Raji (cell line): ENCODE measurements around the gene INO80B.

Source experiments
- POLR2A ChIP-seq: IDR thresholded peaks from 2 replicates; pipeline ENCODE4 v1.6.1; 2011; ENCODE audit warnings: low read depth, low read length, control low read depth; ENCODE audit not compliant: insufficient read depth

The INO80B gene

DNA sequence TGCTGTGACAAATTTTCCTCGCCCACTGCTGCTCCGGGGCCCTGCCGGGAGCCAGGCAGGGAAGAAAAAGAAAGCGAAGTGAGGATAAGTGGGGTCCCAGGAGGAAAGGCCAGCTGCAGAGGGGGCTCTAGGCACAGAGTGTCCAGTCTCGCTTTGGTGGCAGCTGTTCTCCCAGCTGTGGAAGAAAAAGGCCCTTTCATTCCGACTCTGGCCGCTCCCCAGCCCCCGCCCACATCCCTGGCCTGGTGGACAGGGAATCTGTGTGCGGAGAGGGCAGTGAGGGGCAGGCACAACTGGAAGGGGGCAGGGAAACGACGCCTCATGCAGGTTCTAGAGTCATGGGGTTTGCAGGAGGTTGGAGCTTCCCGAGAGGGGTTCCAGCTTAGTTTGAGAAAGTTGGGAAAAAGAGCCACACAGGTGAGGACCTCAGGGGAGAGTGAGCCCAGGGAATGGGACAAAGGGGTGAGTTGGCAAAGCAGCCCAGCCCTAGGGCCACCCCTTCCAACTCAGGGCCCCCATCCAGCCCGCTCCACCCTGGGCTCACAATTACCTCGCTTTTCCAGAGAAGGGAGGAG lies 15.0 kb upstream of the INO80B start:
- no peak for TF ChIP-seq POLR2A

DNA sequence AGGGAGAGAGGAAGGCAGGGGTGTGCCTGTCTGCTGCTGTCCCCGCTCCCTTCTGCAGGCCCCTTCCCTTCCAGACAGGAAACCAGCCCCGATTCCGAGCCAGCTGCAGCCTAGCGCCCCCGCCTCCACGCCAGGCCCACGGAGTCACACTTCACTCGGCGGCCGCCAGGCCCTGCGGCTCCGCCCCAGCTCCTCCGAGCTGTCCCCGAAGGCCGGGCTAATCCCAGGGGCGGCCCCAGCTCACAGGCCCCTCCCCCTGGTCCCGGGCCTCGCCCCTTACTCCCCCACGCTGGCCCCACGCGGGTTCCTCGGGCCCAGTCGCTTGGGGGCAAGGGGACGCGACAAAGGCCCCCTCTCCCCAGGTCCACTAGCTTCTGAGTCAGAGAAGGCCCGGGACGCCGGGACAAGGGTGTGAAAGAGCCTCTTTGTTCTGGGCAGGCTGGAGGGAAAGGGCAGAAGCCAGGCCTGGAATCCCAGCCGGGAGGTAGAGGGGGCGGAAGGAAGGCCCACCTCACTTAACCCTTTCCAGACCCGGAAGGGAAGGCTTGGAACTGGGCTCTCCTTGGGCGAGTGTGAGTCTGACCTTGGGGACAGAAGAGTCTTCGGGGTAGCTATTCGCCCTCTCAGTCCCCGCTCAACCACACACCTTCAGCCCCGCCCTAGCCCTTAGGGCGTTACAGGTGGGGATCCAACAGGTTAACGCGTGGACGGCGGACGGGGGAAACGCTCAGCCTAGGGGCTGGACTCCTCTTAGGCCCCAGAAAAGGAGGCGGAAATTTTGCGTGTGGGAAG lies 14.3 kb upstream of the INO80B start:
- TF ChIP-seq POLR2A: peak; percentile 40; the same call in 1 of the 2 replicates

- no peak for TF ChIP-seq POLR2A
Measured at GRCh38 chr2:74441170-74441689, 13.7 kb upstream of the INO80B start.

- TF ChIP-seq POLR2A: no peak
Measured at GRCh38 chr2:74441690-74442482, 13.0 kb upstream of the INO80B start, which contains the start of gene RTKN. TSS of gene RTKN (minus strand) at chr2:74441937. CDS start at chr2:74441816, 121 bp downstream.

DNA sequence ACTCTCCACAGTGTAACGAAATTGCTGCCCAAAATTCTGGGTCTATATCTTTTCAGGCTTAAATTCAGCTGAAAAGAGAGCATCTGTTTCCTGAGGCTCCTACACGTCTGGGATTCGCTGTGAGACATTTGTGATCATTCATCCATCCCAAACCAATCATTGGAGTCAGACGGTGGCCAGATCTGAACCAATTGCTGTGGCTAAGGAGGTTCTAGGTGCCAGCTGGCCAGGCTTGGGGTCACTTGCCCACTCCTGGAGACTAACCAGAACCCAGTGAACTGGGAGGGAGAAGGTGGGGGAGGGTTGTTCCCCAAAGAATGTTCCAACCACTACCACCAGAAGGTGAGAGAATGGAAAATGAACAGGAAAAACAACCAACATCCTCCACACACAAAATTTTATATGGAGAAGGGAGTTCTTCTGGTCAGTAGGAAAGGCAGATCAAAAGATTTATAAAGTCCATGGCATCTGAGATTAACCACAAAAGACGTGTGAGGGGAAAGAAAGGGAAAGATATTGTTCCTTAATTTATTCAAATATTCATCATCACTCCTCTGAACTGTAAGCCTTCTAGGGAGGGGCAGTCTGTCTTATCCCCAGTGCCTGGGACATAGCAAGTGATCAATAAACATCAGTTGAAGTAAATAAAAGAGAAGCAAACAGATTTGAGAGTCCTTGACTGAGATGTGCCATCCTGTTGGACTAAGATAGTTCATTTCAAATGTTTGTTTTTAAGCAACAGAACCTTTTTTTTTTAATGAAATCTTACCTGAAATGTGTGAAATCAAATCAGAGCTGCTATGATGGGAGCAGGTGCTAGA lies 10.2 kb upstream of the INO80B start:
- no peak for TF ChIP-seq POLR2A

- no peak for TF ChIP-seq POLR2A
Measured at GRCh38 chr2:74447230-74447999, 7.5 kb upstream of the INO80B start.

GRCh38 chr2:74448771-74449170 lies 6.1 kb upstream of the INO80B start:
- TF ChIP-seq POLR2A: no peak

DNA sequence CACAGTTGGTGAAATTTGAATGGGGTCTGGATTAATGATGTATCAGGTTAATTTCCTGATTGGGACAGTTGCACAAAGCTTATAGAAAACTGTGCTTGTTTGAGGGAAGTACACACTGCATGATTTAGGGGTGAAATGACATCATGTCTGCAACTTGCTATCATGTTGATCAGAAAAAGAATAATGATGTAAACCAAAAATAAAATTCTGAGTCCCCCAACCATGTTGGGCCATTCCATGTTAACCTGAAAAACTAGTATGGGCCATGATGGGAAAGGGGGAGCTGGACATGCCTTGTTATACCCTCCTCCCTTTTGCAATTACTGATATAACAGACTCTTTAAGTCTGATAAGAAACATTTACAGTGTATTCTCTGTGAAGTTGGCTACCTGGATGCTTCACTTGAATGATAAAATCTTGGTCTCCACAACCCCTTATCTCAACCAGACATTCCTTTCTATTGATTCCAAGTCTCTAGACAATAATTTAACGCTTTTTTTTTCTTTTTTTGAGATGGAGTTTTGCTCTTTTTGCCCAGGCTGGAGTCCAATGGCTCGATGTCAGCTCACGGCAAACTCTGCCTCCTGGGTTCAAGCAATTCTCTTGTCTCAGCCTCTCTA lies 4.2 kb upstream of the INO80B start:
- no peak for TF ChIP-seq POLR2A

DNA sequence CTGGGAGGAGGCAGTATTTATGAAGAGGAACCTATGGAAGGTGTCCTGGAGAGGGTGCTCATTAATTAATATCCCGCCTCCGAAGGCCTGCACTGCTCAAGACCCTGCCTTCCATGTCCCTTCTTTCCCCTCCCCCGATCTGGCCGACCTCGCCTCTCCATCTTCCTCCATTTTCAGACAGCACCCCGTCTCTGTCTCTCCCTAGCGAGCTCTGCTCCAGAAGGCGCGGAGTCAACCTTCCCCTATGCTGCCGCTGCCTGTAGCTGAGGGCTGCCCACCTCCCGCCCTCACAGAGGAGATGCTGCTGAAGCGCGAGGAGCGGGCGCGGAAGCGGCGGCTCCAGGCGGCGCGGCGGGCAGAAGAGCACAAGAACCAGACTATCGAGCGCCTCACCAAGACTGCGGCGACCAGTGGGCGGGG lies 2.3 kb downstream of the INO80B start:
- TF ChIP-seq POLR2A: no peak; the same call in none of the 2 replicates

DNA sequence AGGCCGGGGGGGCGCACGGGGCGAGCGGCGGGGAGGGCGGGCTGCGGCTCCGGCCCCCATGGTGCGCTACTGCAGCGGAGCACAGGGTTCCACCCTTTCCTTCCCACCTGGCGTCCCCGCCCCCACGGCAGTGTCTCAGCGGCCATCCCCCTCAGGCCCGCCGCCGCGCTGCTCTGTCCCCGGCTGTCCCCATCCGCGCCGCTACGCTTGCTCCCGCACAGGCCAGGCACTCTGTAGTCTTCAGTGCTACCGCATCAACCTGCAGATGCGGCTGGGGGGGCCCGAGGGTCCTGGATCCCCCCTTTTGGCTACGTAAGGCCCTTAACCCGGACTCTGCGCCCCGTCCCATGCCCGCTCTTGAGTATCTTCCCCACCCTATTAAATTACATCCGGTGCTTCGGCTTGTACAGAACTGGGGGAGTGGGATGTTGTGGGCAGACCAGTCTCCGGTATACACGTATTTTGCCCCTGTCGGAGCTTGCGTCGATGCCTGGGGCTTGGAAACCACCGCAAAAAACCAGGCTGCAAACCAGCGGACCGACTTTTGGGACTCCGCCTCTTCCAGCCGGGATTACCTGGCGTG lies 2.8 kb downstream of the INO80B start:
- peak; percentile 46 for TF ChIP-seq POLR2A

GRCh38 chr2:74458132-74458937 lies 3.4 kb downstream of the INO80B start, which contains the start of gene WBP1:
TSS of gene WBP1 (plus strand) at chr2:74458438. CDS start at chr2:74458603, 165 bp downstream.
- TF ChIP-seq POLR2A: peak; percentile 46

DNA sequence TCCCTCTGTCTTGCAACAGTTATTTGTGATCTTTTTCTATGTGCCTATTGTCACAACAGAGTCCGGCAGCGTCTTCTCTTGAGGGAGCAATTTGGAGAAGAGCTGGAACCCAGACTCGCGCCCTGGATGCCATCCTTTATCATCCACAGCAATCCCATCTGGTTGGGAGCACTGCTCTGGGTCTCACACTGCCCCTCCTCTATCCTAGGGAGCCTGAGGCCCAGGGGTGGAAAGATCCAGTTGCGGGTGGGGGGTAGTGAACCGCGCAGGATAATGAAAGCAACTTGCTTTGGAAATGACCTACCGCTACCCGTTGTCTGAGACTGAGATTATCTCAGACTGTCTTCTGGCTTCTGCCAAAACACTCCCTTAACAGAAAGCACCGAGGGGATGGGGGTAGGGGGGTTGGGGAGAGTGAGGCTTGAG lies 4.1 kb downstream of the INO80B start:
- no peak; the same call in 1 of the 2 replicates for TF ChIP-seq POLR2A
